Fibroblast of skin of left biceps (primary cell): Measurements from ENCODE around the gene AOPEP.

Source experiments
- DNase-seq, 2 experiments: peaks; one replicate each; pipeline ENCODE4 v3.0.0-alpha.2; 2013; ENCODE audit warnings: low read depth in 2 of 2

Gene AOPEP

GRCh38 chr9:94916956-94917355 lies 190.5 kb downstream of the AOPEP start:
- DNase-seq = no peak

GRCh38 chr9:94918038-94918753 lies 191.7 kb downstream of the AOPEP start:
- DNase-seq = no peak

GRCh38 chr9:94919376-94920098 lies 193.0 kb downstream of the AOPEP start:
- no peak for DNase-seq

- peak; percentile 89 to 91 for DNase-seq
Observed at GRCh38 chr9:94920420-94921091, 194.1 kb downstream of the AOPEP start.

- DNase-seq = peak in 1 of 2 experiments; percentile 58
Observed at GRCh38 chr9:94921092-94921471, 194.6 kb downstream of the AOPEP start.

GRCh38 chr9:94921656-94922055 lies 195.2 kb downstream of the AOPEP start:
- no peak for DNase-seq

GRCh38 chr9:94922098-94922607 lies 195.7 kb downstream of the AOPEP start:
- peak; percentile 83 to 84 for DNase-seq

GRCh38 chr9:94922691-94923107 lies 196.2 kb downstream of the AOPEP start:
- no peak for DNase-seq

GRCh38 chr9:94923326-94924089 lies 197.0 kb downstream of the AOPEP start:
- DNase-seq = no peak

GRCh38 chr9:94925751-94926430 lies 199.4 kb downstream of the AOPEP start:
- DNase-seq = no peak

GRCh38 chr9:94926431-94926800 lies 199.9 kb downstream of the AOPEP start:
- DNase-seq = no peak

- DNase-seq = no peak
Observed at GRCh38 chr9:94927048-94927761, 200.7 kb downstream of the AOPEP start.

GRCh38 chr9:94927762-94928670 lies 201.5 kb downstream of the AOPEP start:
- no peak for DNase-seq

- DNase-seq = no peak
Observed at GRCh38 chr9:94928691-94929368, 202.3 kb downstream of the AOPEP start.

- DNase-seq = no peak
Observed at GRCh38 chr9:94929369-94929756, 202.9 kb downstream of the AOPEP start.

- no peak for DNase-seq
Observed at GRCh38 chr9:94931036-94931633, 204.6 kb downstream of the AOPEP start.

GRCh38 chr9:94931740-94932139 lies 205.2 kb downstream of the AOPEP start:
- DNase-seq = no peak

GRCh38 chr9:94932652-94933510 lies 206.4 kb downstream of the AOPEP start:
- DNase-seq = no peak
